Muscle layer of colon (tissue), 2 donors: ENCODE results near the gene RAD51B.

Experiments used
- H3K27ac ChIP-seq: one replicate; pipeline ENCODE4 v1.7.0; 2013; ENCODE audit warnings: low read depth, mild to moderate bottlenecking, low read length, moderate library complexity
- H3K27me3 ChIP-seq, 2 donors: one replicate each; pipeline ENCODE4 v1.7.0; 2013; ENCODE audit warnings: low read length in 2 of 2, mild to moderate bottlenecking in 2 of 2; ENCODE audit not compliant: insufficient read depth in 2 of 2, control insufficient read depth in 1 of 2
- H3K36me3 ChIP-seq: one replicate; pipeline ENCODE4 v1.7.0; 2013; ENCODE audit warnings: mild to moderate bottlenecking, low read length; ENCODE audit not compliant: insufficient read depth
- H3K4me1 ChIP-seq: one replicate; pipeline ENCODE4 v1.7.0; 2013; ENCODE audit warnings: mild to moderate bottlenecking, low read length; ENCODE audit not compliant: insufficient read depth
- H3K4me3 ChIP-seq, 2 donors: one replicate each; pipeline ENCODE4 v1.7.0; 2013; ENCODE audit warnings: low read length in 2 of 2, low read depth in 1 of 2, mild to moderate bottlenecking in 1 of 2, moderate library complexity in 1 of 2
- H3K9ac ChIP-seq: one replicate; pipeline ENCODE4 v1.7.0; 2013; ENCODE audit warnings: low read length
- H3K9me3 ChIP-seq: one replicate; pipeline ENCODE4 v1.7.0; 2013; ENCODE audit warnings: mild to moderate bottlenecking, low read length
- donor health status: abdominal sarcoma.
- donor health status: Adenocarcinoma of cecum.

The RAD51B gene

GRCh38 chr14:68461086-68461485, 641.5 kb downstream of the RAD51B start:
- Histone ChIP-seq H3K4me1 (peaks cover 22% of the 10 kb centered on the region), H3K27ac (no peak overlapping the region), H3K9ac (no peak overlapping the region), H3K4me3 (no peak overlapping the region), H3K36me3 (no peaks in the 10 kb centered on the region), H3K27me3 (no peaks in the 10 kb centered on the region), H3K9me3 (no peaks in the 10 kb centered on the region)

- H3K4me1 ChIP-seq = peaks cover 35% of the 10 kb centered on the region
- H3K9ac ChIP-seq = no peak overlapping the region
- H3K9me3 ChIP-seq = no peaks in the 10 kb centered on the region
- H3K4me3 ChIP-seq = no peak overlapping the region
- no peaks in the 10 kb centered on the region for H3K27me3 ChIP-seq
- no peak overlapping the region for H3K27ac ChIP-seq
- no peaks in the 10 kb centered on the region for H3K36me3 ChIP-seq
Observed at GRCh38 chr14:68462683-68463082, 643.1 kb downstream of the RAD51B start.

- no peak overlapping the region for H3K9ac ChIP-seq
- no peaks in the 10 kb centered on the region for H3K27me3 ChIP-seq
- no peak overlapping the region for H3K4me3 ChIP-seq
- no peak overlapping the region for H3K27ac ChIP-seq
- no peaks in the 10 kb centered on the region for H3K9me3 ChIP-seq
- no peaks in the 10 kb centered on the region for H3K36me3 ChIP-seq
- peaks cover 35% of the 10 kb centered on the region for H3K4me1 ChIP-seq
Observed at GRCh38 chr14:68463299-68463698, 643.7 kb downstream of the RAD51B start.

- Histone ChIP-seq H3K9me3 (no peaks in the 10 kb centered on the region), H3K27ac (no peak overlapping the region), H3K27me3 (no peaks in the 10 kb centered on the region), H3K4me3 (no peak overlapping the region), H3K36me3 (no peaks in the 10 kb centered on the region), H3K9ac (no peak overlapping the region), H3K4me1 (peaks cover 32% of the 10 kb centered on the region)
Observed at GRCh38 chr14:68463705-68464374, 644.3 kb downstream of the RAD51B start.

- peaks cover 28% of the 10 kb centered on the region for H3K4me1 ChIP-seq
- no peak overlapping the region for H3K4me3 ChIP-seq
- H3K36me3 ChIP-seq = no peaks in the 10 kb centered on the region
- no peaks in the 10 kb centered on the region for H3K27me3 ChIP-seq
- H3K9ac ChIP-seq = no peak overlapping the region
- no peak overlapping the region for H3K27ac ChIP-seq
- no peaks in the 10 kb centered on the region for H3K9me3 ChIP-seq
Observed at GRCh38 chr14:68464711-68465110, 645.1 kb downstream of the RAD51B start.

- no peak overlapping the region for H3K27ac ChIP-seq
- H3K9ac ChIP-seq = no peak overlapping the region
Observed at GRCh38 chr14:68466491-68466977, 647.0 kb downstream of the RAD51B start.

GRCh38 chr14:68467425-68467824, 647.8 kb downstream of the RAD51B start:
- H3K9ac ChIP-seq = no peak overlapping the region
- H3K4me3 ChIP-seq = no peak overlapping the region
- H3K4me1 ChIP-seq = peaks cover 18% of the 10 kb centered on the region
- H3K27ac ChIP-seq = no peak overlapping the region
- no peaks in the 10 kb centered on the region for H3K9me3 ChIP-seq
- H3K36me3 ChIP-seq = no peaks in the 10 kb centered on the region
- no peaks in the 10 kb centered on the region for H3K27me3 ChIP-seq

More at GRCh38 chr14:68466491-68466977, 647.0 kb downstream of the RAD51B start:
- H3K4me1 ChIP-seq = peaks cover 18% of the 10 kb centered on the region
- H3K4me3 ChIP-seq = no peak overlapping the region
- H3K36me3 ChIP-seq = no peaks in the 10 kb centered on the region
- H3K27me3 ChIP-seq = no peaks in the 10 kb centered on the region
- no peaks in the 10 kb centered on the region for H3K9me3 ChIP-seq

GRCh38 chr14:68468437-68469207, 649.0 kb downstream of the RAD51B start:
- Histone ChIP-seq H3K9me3 (no peaks in the 10 kb centered on the region), H3K36me3 (no peaks in the 10 kb centered on the region), H3K4me1 (peaks cover 23% of the 10 kb centered on the region), H3K4me3 (no peak overlapping the region), H3K9ac (no peak overlapping the region), H3K27ac (no peak overlapping the region), H3K27me3 (no peaks in the 10 kb centered on the region)

GRCh38 chr14:68469208-68469713, 649.7 kb downstream of the RAD51B start:
- H3K36me3 ChIP-seq = no peaks in the 10 kb centered on the region
- H3K4me1 ChIP-seq = peaks cover 23% of the 10 kb centered on the region
- H3K27ac ChIP-seq = no peak overlapping the region
- H3K9me3 ChIP-seq = no peaks in the 10 kb centered on the region
- H3K27me3 ChIP-seq = no peaks in the 10 kb centered on the region
- no peak overlapping the region for H3K4me3 ChIP-seq
- H3K9ac ChIP-seq = no peak overlapping the region

GRCh38 chr14:68470361-68470760, 650.8 kb downstream of the RAD51B start:
- H3K4me3 ChIP-seq = no peak overlapping the region
- H3K27ac ChIP-seq = no peak overlapping the region
- H3K27me3 ChIP-seq = no peaks in the 10 kb centered on the region
- H3K36me3 ChIP-seq = no peaks in the 10 kb centered on the region
- peaks cover 23% of the 10 kb centered on the region for H3K4me1 ChIP-seq
- no peak overlapping the region for H3K9ac ChIP-seq
- H3K9me3 ChIP-seq = no peaks in the 10 kb centered on the region

- H3K9ac ChIP-seq = no peak overlapping the region
- H3K36me3 ChIP-seq = no peaks in the 10 kb centered on the region
- no peaks in the 10 kb centered on the region for H3K9me3 ChIP-seq
- H3K4me3 ChIP-seq = no peak overlapping the region
- H3K27ac ChIP-seq = no peak overlapping the region
- peaks cover 20% of the 10 kb centered on the region for H3K4me1 ChIP-seq
- no peaks in the 10 kb centered on the region for H3K27me3 ChIP-seq
Observed at GRCh38 chr14:68471029-68471963, 651.7 kb downstream of the RAD51B start.
